ENCODE results near the gene SLC5A10.

SLC5A10 gene

DNA sequence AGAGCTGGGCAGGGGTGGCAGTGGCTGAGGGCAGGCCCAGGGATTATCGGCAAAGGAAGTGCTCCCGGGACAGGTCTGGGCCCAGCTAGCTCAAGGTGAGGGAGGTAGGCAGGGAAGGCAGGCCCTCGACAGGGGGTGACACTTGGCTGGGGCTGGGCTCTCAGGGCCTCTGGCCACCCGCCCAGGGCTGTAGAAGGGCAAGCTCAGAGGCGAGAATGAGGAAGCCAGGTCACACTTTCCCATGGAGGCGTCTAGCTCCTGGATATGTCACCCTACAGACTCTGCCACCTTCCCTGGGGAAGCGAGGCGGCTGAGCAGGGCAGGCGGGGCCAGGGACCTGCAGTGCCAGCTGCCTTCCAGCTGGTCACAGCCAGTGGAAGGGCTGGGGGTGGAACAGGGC lies 33.5 kb downstream of the SLC5A10 start:
- no peak overlapping the region for H3K4me2 ChIP-seq (ENCODE audit: low read length)
- H3K9ac ChIP-seq (ENCODE audit: low read length), result no peak overlapping the region
- peaks cover 27% of the 10 kb centered on the region for H3K36me3 ChIP-seq (ENCODE audit: insufficient read depth, low read length)
- H2AFZ ChIP-seq (ENCODE audit: low read length), result no peak overlapping the region
- no peak for TF ChIP-seq EZH2 (IDR thresholded peaks at IDR 0.05; ENCODE audit: borderline replicate concordance, low read length)
- TF ChIP-seq, protein P1, sequence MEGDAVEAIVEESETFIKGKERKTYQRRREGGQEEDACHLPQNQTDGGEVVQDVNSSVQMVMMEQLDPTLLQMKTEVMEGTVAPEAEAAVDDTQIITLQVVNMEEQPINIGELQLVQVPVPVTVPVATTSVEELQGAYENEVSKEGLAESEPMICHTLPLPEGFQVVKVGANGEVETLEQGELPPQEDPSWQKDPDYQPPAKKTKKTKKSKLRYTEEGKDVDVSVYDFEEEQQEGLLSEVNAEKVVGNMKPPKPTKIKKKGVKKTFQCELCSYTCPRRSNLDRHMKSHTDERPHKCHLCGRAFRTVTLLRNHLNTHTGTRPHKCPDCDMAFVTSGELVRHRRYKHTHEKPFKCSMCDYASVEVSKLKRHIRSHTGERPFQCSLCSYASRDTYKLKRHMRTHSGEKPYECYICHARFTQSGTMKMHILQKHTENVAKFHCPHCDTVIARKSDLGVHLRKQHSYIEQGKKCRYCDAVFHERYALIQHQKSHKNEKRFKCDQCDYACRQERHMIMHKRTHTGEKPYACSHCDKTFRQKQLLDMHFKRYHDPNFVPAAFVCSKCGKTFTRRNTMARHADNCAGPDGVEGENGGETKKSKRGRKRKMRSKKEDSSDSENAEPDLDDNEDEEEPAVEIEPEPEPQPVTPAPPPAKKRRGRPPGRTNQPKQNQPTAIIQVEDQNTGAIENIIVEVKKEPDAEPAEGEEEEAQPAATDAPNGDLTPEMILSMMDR (IDR thresholded peaks at IDR 0.05; ENCODE audit: low read length), result no peak
- H3K4me1 ChIP-seq (ENCODE audit: insufficient read depth, low read length, severe bottlenecking), result no peaks in the 10 kb centered on the region
- no peaks in the 10 kb centered on the region for H3F3A ChIP-seq (ENCODE audit: insufficient read depth, low read length)
- H3K27me3 ChIP-seq (ENCODE audit: insufficient read depth, low read length), result no peaks in the 10 kb centered on the region
- no peaks in the 10 kb centered on the region for H3K9me2 ChIP-seq (ENCODE audit: low read depth, low read length)
- no peak overlapping the region for H3K27ac ChIP-seq (ENCODE audit: low read depth, low read length, poor library complexity, severe bottlenecking)
- no peak overlapping the region for H3K4me3 ChIP-seq (ENCODE audit: low read depth, low read length, poor library complexity, severe bottlenecking)
- H4K20me1 ChIP-seq (ENCODE audit: insufficient read depth, low read length), result no peaks in the 10 kb centered on the region
- no peaks in the 10 kb centered on the region for H3K9me3 ChIP-seq (ENCODE audit: low read length)
- H3K79me2 ChIP-seq (ENCODE audit: insufficient read depth, low read length), result no peaks in the 10 kb centered on the region

DNA sequence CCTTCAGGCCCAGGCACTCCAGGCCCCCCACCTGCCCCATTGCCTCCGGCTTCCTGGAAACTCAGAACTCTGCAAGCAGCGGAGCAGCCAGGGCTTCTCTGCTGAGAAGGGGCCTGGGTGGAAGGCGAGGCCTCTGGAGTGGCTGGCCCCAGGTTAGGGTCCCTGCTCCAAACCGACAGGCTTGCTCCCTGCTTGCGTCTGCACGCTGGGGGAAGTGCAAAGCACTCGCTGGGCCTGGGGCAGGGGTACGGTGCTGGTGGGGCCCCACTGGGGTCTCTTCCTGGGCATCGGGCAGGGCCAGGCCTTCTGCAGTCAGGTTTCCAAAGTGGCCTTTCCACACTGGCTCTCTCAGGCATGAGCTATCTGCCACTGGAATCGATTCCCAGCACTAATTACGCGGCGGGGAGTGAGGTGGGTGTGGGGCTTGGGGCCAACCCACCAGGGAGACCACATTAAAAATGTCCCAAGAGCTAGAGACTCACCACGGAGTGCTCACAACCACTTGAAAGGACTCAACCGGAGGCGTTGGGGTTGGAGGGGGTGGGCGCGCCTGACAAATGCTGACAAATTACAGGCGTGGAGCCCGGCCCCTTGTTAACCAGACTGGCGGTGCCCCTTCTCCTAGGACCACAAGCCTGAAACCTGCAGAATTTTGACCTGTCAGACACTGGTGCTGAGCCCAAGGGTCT lies 34.7 kb downstream of the SLC5A10 start:
- H3K4me1 ChIP-seq (ENCODE audit: insufficient read depth, low read length, severe bottlenecking), result no peaks in the 10 kb centered on the region
- H4K20me1 ChIP-seq (ENCODE audit: insufficient read depth, low read length), result no peaks in the 10 kb centered on the region

DNA sequence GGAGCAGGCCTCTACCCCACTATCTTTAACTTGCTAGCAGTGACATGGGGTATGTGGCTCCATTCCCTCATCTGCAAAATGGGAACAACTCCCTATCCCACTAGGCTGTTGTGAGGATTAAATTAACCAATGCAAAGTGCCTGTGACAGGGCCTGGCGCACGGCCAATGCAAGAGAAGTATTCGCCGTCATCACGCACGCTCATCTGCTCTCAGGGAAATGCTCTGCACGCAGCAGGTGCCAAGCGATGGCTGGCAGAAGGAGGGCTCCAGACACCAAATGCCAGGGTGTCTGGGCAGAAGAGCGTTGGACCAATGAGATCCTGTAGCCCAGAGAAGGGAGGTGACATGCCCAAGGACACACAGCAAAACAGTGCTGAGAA lies 35.3 kb downstream of the SLC5A10 start:
- H4K20me1 ChIP-seq (ENCODE audit: insufficient read depth, low read length), result no peaks in the 10 kb centered on the region
- no peaks in the 10 kb centered on the region for H3K9me3 ChIP-seq (ENCODE audit: low read length)
- peaks cover 1% of the 10 kb centered on the region for H3K4me1 ChIP-seq (ENCODE audit: insufficient read depth, low read length, severe bottlenecking)
- H3K27me3 ChIP-seq (ENCODE audit: insufficient read depth, low read length), result no peaks in the 10 kb centered on the region
- no peaks in the 10 kb centered on the region for H3K79me2 ChIP-seq (ENCODE audit: insufficient read depth, low read length)
- H3K27ac ChIP-seq (ENCODE audit: low read depth, low read length, poor library complexity, severe bottlenecking), result no peak overlapping the region
- no peaks in the 10 kb centered on the region for H3K9me2 ChIP-seq (ENCODE audit: low read depth, low read length)
- H3K36me3 ChIP-seq (ENCODE audit: insufficient read depth, low read length), result peaks cover 27% of the 10 kb centered on the region
- TF ChIP-seq, protein P1 (IDR thresholded peaks at IDR 0.05; ENCODE audit: low read length), result no peak
- TF ChIP-seq EZH2 (IDR thresholded peaks at IDR 0.05; ENCODE audit: borderline replicate concordance, low read length), result no peak
- H2AFZ ChIP-seq (ENCODE audit: low read length), result no peak overlapping the region
- no peak overlapping the region for H3K9ac ChIP-seq (ENCODE audit: low read length)
- H3F3A ChIP-seq (ENCODE audit: insufficient read depth, low read length), result no peaks in the 10 kb centered on the region
- no peak overlapping the region for H3K4me3 ChIP-seq (ENCODE audit: low read depth, low read length, poor library complexity, severe bottlenecking)
- H3K4me2 ChIP-seq (ENCODE audit: low read length), result no peak overlapping the region

More for the DNA sequence above, 34.7 kb downstream of the SLC5A10 start:
- Histone ChIP-seq H3K27ac (ENCODE audit: low read depth, low read length, poor library complexity, severe bottlenecking) (no peak overlapping the region), H3F3A (ENCODE audit: insufficient read depth, low read length) (no peaks in the 10 kb centered on the region), H3K27me3 (ENCODE audit: insufficient read depth, low read length) (no peaks in the 10 kb centered on the region), H3K4me2 (ENCODE audit: low read length) (no peak overlapping the region), H3K79me2 (ENCODE audit: insufficient read depth, low read length) (no peaks in the 10 kb centered on the region), H3K36me3 (ENCODE audit: insufficient read depth, low read length) (peaks cover 27% of the 10 kb centered on the region), H3K9me3 (ENCODE audit: low read length) (no peaks in the 10 kb centered on the region), H3K9ac (ENCODE audit: low read length) (no peak overlapping the region), H3K9me2 (ENCODE audit: low read depth, low read length) (no peaks in the 10 kb centered on the region), H3K4me3 (ENCODE audit: low read depth, low read length, poor library complexity, severe bottlenecking) (no peak overlapping the region), H2AFZ (ENCODE audit: low read length) (no peak overlapping the region)
- no peak for TF ChIP-seq EZH2 (IDR thresholded peaks at IDR 0.05; ENCODE audit: borderline replicate concordance, low read length)
- TF ChIP-seq, protein P1 (IDR thresholded peaks at IDR 0.05; ENCODE audit: low read length), result no peak
